Muscle of arm (tissue), 12 donors: ENCODE measurements around the gene SCUBE1. TPM values are rescaled to one million over a fixed set of nuclear protein-coding genes. Genes with fewer than 3 reads are reported as not detected.

Source experiments
- DNase-seq: peaks from one replicate; pipeline ENCODE4 v3.0.0-alpha.2; 2013
- polyA plus RNA-seq, 12 donors: library from polyadenylated mRNA; unstranded; fragments of 120-200 nt; gene quantifications; one replicate each; pipeline ENCODE4 v1.2.1, GENCODE V29; 2013; ENCODE audit not compliant: insufficient read length in 12 of 12

Gene SCUBE1
- polyA plus RNA-seq, 12 donors: 0.21 to 5.5 (median 0.53) TPM; not detected in 2

DNA sequence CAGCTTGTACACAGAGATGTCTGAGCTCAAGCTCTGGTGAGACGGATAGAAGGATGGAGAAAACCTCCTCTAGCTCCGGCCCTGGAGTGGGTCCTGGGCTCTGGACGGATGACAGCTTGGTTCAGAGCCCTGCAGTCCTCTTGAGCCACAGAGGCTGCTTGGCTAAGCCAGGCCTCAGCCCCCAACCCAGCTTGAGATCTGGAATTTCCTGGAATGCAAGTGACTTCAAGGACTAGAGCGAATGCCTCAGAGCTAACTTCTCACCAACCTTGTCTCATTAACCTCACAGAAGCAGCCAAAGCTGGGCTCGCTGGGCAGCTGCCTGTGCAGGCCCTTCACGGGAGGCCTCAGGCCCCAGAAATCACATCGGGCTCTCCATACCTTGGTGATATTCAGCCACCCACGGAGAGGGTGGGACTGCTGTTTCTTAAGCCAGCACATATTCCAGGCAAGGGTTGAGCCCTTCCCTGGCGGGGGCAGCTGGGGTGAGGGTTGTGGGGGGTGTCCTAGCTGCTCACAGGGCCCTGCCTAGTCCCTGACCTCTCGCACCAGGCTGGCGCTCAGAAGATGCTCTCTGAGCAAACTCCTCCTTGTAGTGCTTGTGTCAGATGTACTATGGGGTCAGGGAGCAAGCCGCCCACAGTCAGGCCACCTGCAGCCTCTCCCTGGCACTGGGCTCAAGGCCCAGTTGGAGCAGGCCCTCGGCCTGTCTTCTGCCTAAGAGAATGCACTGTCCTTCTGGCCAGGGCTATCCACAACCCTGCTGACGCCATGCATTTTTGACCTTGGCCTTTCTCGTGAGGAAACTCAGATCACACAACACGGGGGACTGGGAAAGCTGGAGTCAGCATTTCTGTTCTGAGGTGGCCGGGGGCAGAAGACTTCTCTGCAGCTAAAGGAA lies 82.6 kb downstream of the SCUBE1 start:
- no peak for DNase-seq

DNA sequence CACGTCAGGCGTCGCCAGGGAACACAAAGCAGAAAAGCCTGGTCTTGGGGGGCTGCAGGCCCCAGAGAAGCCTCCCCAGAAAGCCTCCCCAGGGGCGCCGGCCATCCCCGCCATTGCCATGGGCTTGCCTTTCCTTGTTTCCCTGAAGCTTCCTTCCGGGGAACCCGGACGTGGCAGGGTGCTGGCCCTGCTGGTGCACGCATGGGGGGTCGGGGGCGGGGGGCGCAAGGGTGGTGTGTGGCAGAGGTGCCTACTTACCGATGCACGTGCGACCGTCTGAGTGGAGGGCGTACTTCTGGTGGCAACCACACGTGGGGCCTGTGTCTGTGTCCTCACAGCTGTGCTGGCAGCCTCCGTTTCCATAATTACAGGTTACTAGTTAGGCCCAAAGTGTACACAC lies 85.2 kb downstream of the SCUBE1 start:
- DNase-seq: no peak

DNA sequence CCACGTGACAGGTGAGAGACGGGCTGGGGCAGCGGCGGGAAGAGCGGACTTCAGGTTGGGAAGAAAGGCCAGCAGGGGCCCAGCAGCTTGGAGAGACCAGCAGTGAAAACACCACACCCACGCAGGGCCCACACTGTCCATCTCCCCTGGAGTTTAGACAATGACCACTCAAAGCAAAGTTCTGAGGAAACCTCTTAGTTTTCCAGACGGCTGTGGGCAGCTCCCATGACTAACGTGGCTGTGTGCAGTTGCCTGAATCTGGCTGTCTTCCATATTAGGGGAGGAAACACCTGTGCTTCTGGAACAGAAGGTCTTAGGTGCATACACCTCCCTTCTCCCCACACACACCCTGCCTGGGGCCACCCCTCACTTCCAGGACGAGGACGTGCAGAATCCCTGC lies 85.6 kb downstream of the SCUBE1 start:
- no peak for DNase-seq

DNA sequence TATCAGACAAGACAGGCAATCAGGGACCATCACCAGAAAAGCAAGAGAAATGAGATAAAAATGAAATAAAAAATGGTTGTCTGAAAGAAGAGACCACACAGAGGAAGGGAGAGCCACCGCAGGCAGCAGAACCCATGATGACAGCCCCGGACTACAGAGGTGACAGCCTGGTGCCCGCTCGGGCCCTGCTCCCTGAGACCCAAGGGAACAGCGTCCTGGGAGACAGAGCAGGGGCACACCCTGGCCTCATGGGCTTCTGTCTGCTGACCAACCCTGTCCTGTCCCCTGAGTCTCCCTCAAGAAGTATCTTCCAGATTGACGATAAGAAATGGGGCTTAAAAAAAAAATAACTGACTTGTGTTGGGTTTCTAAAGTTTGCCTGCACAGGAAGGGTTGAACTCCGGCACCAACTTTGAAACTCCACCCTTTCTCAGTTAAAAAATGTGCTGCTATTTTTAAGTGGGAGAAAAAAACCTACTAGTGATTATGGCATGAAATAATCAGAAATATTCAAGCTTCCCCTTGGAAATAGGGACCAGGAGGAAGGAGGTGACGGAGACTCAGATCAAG lies 86.1 kb downstream of the SCUBE1 start:
- DNase-seq: no peak

DNA sequence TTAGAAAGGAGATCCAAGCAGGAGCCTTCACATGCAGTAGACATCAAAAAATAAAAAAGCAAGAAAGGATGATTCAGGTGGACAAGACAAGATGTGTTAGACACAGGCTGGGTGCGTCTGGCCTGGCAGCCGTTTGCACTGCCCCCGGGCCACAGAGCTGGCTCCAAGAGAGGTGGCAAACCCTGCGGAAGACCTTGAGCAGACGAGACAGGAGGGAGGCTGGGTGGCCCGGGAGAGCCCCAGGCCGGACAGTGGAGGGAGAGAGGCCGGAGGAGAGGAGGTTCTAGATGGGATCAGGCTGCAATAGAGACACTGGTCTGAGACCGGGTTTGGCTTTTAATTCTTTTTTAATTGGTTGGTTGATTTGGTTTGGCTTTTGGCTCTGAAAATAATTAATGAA lies 86.6 kb downstream of the SCUBE1 start:
- no peak for DNase-seq

DNA sequence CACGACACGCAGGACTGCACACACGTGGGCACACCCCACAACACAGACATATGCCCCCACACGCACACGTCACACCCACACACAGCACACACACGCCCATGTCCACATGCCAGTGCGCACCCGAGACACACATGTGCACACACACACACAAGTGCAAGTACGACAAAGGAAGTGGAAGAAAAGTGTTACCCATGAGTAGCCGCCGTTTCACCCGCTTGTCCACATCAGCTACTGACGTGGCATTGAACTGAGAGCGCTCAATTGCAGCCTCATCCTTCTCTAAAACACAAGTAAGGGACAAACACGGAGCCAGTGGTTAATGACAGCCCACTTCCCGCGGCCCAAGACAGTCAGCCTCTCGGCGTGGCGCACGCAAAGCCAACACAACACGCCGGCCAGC lies 87.9 kb downstream of the SCUBE1 start:
- DNase-seq: no peak

DNA sequence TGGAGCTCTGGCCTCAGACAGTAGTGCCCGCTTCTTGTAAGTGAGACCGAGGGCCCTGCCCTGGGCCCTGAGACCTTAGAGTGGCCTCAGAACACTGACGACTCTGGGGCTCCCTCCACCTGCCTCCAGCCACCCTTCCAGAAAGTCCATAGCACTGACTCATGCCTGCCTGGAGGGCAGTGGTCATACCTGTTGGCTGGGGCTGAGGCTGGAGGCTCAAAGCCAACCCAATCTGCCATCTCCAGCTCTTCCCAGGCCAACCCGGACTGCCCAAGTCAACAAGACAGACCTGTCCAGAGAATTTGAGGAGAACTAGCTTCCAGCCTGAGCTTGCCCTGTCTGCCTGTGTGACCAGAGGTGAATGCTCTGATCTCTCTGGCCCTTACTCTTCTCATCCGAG lies 89.3 kb downstream of the SCUBE1 start:
- DNase-seq: no peak

DNA sequence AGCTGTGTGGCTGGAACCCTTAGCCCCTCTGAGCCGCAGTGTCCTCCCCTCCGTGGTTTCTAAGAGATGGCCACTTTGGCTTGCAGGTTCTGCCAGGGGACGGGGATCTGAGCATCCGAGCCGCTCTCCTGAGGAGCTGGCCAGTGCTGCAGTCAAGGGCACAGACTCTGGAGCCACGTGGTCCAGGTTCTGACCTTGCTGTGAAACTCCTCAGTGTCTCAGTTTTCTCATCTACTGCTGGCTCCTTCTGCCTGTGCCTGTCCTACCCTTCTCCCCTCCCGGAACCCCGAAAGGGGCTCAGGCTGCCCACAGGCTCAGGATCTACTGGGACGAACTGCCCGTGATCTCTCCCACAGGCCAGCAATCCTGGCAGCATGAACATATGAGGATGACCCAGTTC lies 90.9 kb downstream of the SCUBE1 start:
- DNase-seq: no peak

DNA sequence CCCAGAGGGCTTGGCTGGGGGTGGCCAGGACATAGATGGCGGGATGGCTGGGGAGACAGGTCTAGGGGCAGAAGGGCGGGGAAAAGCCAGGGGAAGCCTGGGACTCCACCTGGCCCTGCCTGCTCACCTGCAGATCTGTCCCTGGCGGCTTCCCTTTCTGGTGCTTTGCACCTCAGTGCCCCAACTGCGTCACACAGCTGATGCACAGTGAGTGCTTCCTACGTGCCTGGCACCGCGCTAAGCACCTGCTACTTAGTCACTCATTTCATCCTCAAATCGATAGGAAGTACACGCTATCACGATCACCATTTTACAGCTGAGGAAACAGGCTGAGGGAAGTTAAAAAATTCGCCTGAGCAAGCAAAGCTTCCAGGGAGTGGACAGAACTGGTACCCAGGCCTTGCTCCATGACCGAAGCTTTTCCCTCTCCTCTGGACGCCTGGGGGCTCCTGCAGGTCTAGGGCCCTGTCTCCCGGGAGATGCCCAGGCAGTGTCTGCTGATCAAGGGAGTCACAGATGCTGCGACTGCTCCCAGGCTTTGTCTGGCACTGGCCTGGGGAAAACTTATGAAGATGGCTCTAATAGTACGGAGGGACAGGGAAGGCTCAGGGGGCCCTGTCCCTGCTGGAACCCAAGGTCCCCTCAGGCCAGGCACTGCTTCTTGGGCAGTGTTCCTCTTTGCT lies 93.2 kb downstream of the SCUBE1 start:
- DNase-seq: no peak

DNA sequence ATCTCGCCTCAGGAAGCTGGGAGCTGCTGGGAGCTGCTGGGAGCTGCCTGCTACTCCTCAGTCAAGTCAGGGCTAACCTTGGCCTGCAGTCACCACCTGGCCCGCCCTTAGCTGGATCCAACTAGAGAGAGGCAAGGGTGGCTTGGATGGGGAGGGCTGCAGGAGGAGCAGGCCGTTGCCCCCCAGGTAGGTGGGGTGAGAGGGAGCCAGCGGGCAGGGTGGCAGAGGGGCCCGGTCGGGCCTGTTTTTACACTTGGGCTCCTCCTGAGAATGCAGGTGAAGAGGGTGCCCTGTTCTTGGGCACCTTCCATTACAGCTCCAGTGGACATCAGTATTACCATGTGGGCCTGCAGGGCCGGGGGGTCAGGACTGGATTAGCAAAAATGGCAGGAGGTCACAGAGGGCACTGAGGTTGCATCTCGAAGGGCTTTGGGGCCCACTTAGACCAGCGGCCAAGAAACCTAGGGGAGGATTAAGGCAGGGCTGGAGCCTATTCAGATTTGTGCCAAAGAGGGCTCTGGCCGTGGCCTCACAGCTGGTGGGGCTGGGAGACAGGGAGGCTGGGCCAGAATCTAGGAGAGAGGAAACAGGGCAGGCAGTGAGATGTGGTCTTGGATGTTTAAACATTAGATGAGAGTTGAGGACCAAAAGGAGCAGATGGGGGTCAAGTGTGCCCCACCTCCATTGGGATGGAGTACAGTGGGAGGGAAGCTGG lies 95.5 kb downstream of the SCUBE1 start:
- no peak for DNase-seq

DNA sequence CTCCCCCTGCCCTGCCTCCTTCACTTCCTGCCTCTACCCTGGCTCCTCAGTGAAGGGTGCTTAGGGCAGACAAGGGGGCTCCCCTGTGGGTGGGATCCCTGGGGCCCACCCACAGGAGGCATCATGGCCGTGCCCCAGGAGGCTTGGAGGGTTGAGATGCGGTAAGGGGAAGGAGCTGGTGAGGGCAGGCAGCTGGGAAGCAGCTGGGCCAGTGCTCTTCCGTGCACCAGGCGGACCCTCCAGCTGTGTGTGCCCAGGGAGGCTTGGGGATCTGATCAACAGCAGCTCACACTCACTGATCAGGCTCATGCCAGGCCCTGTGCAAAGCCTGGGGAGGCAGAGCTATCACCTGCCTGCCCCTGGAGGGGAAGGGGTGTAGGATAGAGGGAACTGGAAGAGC lies 97.0 kb downstream of the SCUBE1 start:
- no peak for DNase-seq

DNA sequence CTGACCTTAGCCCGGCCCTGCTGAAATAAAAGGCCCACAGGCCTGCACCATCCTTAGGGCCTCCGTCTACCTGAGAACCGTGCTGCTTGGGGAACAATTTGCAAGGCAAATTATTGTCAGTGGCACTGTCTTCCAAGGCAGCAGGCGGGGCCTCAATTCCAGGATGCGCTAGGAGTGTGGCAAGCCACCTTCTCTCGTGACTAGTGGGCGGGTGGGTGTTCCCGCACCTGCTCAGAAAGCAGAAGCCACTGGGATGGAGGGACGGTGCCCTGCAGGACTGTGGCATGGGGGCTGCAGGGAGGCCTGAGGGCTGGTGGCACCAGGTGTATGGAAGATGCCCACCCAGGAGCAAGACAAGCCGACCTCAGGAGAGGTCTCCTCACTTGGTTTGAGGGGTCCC lies 97.5 kb downstream of the SCUBE1 start:
- DNase-seq: no peak

DNA sequence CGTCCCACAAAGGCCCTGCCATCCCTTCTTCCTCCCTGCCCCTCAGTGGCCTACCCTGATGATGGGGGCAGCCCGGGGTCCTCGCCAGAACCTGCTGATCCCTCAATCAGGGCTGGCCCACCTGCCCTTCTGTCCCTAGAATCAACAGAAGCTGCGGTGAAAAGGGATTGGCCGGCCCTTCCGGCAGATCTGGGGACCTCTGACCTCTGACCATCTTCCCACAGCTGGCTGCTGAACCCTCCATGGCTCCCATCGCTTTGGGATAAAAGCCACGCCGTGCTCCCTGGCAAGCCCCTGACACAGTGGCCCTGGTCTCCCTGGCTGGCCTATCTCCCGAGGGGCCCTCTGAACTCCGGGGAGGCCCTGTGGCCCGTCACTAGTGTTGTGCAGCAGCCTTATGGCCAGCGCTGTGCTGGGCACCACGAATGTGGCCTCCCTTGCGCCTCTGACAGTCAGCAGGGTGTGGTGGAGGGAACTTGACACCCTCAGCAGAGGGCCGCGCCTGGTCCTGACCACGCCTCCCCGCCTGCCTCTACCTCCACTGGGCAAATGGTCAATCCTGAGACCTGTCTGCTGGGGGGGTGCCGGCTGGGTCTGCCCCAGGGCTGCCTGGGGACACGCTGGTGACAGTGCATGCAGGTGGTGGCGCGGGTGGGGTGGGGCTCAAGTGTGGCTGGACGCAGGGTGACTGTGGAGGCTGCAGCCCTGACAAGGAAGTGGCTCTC lies 98.2 kb downstream of the SCUBE1 start:
- no peak for DNase-seq

DNA sequence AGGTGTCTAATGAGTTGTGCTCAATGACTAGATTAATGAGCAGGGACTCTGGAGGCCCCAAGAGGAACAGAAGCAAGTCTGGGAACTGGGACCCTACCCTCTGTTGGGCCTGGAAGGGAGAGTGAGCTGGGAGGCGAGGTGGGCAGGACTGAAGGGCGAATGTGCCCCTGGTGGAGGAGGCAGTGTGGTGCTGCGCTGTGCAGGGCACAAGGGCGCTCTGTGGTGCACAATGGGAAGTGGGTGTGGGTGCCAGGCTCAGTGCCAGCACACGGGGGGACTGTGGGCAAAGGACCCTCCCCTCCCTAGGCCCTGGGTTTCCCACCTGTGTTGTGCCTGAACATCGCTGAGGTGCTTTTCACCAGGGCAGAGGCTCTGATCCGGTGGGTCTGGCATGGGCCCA lies 98.8 kb downstream of the SCUBE1 start:
- DNase-seq: no peak

DNA sequence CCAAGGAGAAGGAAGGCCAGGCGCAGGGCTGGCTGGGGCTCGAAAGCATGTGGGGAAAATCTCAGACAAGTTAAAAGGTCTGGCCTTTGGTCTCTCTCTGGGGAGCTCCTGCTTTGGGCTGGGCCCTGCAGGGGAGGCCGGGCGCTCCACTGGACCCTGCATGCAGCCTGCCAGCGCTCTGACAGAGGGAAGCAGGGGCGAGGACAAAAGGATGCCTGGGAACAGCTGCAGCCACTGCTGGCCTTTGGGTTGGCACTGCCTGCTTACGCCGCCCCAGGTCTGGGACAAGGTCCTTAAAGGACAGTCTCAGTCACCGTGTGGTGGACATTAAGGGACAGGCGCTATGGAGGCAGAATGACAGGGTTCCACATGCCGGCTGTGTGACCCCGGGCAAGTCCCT lies 99.8 kb downstream of the SCUBE1 start:
- no peak for DNase-seq

DNA sequence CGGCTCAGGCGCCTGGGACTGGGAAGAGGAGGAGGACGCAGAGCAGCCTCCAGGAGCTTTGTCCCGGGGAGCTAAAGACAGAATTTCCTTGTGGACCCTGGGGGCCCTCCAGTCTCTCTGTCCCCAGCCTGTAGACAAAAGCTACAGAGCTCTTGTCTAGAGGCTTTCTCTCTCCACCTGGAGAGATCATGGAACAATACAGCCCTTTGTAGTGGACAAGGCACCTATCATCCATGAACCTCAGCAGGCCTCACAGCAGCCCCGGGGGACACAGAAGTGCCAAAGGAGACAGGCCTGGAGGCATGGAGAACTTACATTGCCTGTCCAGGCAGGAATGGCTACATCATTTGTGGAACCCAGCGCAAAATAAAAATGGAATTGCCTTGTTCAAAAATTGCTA lies 100.5 kb downstream of the SCUBE1 start:
- DNase-seq: no peak

DNA sequence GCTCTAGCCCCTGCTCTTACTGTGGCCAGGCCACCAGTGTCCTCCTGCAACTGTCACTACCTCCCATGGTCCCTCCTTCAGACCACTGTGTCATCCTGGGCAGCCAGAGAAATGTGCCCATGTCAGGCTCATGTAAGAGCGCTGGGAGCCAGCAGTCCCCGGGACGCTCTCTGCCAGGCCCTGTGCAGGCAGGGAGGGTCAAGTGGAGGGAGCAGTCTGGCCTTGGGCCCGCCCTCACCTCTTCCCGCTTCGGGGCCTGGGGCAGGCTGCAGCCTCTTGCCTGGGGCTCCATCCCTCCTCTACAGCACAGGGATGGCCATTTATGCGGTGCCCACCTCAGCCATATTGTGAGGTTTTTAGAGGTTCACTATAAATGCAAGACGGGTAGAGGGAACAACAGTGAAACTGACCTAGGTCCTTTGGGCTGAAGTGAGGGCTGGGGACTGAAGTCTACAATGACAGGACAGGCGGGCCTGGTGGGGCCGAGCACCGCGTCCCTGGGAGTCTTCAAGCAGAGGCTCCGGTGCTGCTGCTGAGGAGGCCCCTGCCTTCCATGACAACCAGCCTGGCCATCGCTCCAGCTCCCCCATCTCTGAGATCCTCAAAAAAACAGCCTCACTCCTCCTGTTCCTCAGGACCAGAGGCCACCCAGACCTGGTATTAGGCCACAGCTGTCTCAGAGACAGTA lies 101.3 kb downstream of the SCUBE1 start:
- no peak for DNase-seq

DNA sequence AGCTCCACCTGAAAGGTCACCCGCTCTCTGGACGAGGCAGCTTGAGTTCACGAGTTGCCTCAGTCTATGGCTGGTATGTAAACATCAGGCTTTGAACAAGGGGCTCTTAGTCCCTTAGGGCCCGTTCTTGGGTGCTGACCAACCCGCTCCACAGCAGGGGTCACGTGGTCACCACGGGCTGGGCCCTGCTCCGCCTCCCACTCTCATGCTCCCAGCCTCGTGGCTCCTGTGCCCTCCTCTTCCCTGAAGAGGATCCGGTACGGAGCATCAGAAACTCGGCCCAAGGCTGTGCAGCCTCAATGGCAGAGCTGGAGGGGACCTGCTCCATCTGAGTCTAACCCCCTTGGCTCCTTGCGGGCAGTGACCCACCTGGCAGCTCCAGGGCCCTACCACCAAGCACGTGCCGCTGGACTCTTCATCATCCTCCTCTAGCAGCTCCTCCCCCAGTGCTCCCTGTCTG lies 102.0 kb downstream of the SCUBE1 start:
- DNase-seq: no peak

DNA sequence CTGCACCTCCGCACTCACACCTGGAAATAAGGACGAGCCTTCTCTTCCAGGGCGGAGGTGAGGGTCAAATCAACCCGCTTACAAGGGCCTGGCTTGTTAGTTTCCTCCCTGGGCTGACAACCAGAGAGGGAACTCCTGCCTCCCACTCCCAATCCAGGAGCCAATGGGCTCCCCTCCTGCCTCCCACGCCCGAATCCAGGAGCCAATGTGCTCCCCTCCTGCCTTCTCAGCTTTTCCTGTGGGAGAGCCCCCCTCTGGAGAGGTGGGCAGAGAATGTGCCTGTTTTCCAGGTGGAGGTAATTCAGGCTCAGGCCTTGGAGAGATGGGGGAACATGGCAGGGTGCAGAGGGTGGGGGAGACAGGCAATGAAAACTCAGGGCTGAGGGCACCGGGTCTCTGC lies 102.6 kb downstream of the SCUBE1 start:
- DNase-seq: no peak

DNA sequence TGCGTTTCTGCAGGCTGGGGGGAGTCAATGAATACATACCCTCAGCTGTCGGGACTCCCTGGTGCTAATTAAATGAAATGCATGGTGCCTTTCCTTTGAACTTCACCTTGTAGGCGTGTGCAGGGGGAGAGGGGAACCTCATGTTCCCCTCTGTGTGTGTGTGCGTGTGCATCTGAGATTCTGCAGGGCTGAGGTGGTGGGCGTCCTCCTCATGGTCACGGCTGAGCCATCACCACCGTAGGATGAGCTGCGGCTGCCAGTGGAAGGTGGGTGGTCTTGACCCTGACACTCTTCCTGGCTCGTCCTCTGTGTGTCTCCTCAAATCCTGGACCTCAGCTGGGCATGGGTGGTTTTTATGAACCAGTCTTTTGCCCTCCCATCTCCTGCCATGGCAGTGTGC lies 103.2 kb downstream of the SCUBE1 start:
- DNase-seq: no peak

DNA sequence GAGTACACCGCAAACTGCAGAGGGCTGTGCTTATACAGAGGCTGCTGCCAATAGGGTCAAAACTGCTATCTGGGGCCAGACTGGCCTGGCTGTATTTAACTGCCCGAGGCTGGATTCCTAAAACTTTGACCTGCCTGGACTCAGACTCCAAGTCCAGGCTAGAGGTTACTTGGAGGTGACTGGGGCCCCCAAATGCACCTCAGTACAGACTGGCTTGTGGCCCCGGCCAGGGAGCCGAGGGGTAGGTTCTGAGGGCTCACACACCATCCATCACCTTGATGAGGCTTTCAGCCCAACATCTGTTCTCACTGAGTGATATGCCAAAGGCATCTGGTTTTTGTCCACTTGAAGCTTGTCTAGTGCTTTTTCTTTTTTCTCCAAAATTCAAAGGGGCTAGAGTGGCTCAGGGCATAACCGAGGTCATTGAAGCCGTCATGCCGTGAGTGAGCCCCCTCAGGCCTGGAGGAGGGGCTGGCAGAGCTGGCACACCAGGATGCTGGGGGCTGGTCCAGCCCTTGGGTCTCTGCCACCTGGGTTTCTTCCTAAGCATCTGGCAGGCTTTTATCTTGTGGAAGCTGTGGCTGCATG lies 103.9 kb downstream of the SCUBE1 start:
- peak; percentile 58 for DNase-seq
